Ishikawa (cell line): ENCODE measurements around the gene KCNQ4.

Experiments used
- CEBPB ChIP-seq: IDR thresholded peaks from 2 replicates; pipeline ENCODE4 v1.6.1; 2012
- CREB1 ChIP-seq: IDR thresholded peaks from 2 replicates; pipeline ENCODE4 v1.6.1; 2012; ENCODE audit warnings: low read depth
- EGR1 ChIP-seq: IDR thresholded peaks from 2 replicates; pipeline ENCODE4 v1.6.1; 2012
- EP300 ChIP-seq: IDR thresholded peaks from 2 replicates; pipeline ENCODE4 v1.6.1; 2012; ENCODE audit warnings: borderline replicate concordance
- FOXM1 ChIP-seq: IDR thresholded peaks from 2 replicates; pipeline ENCODE4 v1.6.1; 2012; ENCODE audit warnings: low read depth, borderline replicate concordance
- NFIC ChIP-seq: IDR thresholded peaks from 2 replicates; pipeline ENCODE4 v1.6.1; 2012
- RAD21 ChIP-seq: IDR thresholded peaks from 2 replicates; pipeline ENCODE4 v1.6.1; 2012; ENCODE audit warnings: low read depth
- TAF1 ChIP-seq: IDR thresholded peaks from 2 replicates; pipeline ENCODE4 v1.6.1; 2012; ENCODE audit warnings: low read depth, mild to moderate bottlenecking
- TCF12 ChIP-seq: IDR thresholded peaks from 2 replicates; pipeline ENCODE4 v1.6.1; 2012; ENCODE audit warnings: low read depth
- TEAD4 ChIP-seq: IDR thresholded peaks from 2 replicates; pipeline ENCODE4 v1.6.1; 2012
- YY1 ChIP-seq: IDR thresholded peaks from 2 replicates; pipeline ENCODE4 v1.6.1; 2012; ENCODE audit warnings: low read depth
- ZBTB7A ChIP-seq: IDR thresholded peaks from 2 replicates; pipeline ENCODE4 v1.6.1; 2012; ENCODE audit warnings: low read depth
- TF ChIP-seq, protein P1 (sequence below): IDR thresholded peaks from 2 replicates; pipeline ENCODE4 v1.6.1; 2012; ENCODE audit warnings: low read depth, mild to moderate bottlenecking
- TF ChIP-seq, protein P2 (sequence below): IDR thresholded peaks from 2 replicates; pipeline ENCODE4 v1.6.1; 2012
- TF ChIP-seq, protein P3 (sequence below): IDR thresholded peaks from 2 replicates; pipeline ENCODE4 v1.6.1; 2012

The KCNQ4 gene

DNA sequence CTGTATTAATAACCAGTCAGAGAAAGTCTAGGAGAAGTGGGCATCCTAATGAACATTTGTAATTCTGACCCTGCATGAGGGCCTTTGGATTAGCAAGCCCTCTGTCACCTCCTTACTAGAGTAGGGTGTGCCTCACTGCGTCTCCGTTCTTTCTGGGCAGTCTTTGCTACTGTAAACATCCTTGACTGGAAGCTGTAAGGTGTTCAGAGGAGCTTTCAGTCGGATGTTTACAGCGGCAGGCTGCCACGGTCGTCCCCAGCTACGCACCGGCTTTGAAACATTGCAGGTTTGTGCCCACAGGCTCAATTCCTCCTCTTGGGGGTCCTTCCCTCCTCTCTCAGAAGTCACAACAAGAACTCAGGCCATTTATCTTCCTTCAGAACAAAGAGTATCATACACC lies 29.4 kb upstream of the KCNQ4 start:
- TF ChIP-seq EGR1 (no peak), CREB1 (no peak), RAD21 (no peak), TCF12 (no peak), FOXM1 (no peak), NFIC (no peak), TAF1 (no peak), CEBPB (no peak), TEAD4 (no peak), EP300 (no peak), ZBTB7A (no peak), YY1 (no peak)
- TF ChIP-seq, protein P1, sequence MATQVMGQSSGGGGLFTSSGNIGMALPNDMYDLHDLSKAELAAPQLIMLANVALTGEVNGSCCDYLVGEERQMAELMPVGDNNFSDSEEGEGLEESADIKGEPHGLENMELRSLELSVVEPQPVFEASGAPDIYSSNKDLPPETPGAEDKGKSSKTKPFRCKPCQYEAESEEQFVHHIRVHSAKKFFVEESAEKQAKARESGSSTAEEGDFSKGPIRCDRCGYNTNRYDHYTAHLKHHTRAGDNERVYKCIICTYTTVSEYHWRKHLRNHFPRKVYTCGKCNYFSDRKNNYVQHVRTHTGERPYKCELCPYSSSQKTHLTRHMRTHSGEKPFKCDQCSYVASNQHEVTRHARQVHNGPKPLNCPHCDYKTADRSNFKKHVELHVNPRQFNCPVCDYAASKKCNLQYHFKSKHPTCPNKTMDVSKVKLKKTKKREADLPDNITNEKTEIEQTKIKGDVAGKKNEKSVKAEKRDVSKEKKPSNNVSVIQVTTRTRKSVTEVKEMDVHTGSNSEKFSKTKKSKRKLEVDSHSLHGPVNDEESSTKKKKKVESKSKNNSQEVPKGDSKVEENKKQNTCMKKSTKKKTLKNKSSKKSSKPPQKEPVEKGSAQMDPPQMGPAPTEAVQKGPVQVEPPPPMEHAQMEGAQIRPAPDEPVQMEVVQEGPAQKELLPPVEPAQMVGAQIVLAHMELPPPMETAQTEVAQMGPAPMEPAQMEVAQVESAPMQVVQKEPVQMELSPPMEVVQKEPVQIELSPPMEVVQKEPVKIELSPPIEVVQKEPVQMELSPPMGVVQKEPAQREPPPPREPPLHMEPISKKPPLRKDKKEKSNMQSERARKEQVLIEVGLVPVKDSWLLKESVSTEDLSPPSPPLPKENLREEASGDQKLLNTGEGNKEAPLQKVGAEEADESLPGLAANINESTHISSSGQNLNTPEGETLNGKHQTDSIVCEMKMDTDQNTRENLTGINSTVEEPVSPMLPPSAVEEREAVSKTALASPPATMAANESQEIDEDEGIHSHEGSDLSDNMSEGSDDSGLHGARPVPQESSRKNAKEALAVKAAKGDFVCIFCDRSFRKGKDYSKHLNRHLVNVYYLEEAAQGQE = no peak
- TF ChIP-seq, protein P2, sequence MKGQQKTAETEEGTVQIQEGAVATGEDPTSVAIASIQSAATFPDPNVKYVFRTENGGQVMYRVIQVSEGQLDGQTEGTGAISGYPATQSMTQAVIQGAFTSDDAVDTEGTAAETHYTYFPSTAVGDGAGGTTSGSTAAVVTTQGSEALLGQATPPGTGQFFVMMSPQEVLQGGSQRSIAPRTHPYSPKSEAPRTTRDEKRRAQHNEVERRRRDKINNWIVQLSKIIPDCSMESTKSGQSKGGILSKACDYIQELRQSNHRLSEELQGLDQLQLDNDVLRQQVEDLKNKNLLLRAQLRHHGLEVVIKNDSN = no peak
- TF ChIP-seq, protein P3, sequence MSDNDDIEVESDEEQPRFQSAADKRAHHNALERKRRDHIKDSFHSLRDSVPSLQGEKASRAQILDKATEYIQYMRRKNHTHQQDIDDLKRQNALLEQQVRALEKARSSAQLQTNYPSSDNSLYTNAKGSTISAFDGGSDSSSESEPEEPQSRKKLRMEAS = no peak

DNA sequence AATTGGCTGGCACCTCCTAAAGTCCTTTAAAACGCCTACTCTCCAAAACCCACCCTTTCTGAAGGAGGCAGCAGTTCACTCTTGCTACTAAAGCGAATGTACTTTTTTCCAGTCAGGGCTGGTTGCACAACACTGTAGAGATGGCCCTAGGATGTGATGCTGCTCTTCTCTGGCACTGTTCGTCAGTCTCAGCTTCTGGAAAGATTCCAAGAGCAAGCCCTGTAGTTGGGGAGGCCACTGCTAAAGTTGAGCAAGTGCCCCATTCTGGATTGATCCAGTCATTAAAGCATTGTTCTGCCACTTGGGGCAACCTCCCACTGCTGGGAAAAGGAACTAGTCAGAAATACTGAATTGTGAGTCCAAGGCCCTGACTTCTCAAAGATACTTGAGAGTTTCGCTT lies 28.5 kb upstream of the KCNQ4 start:
- TF ChIP-seq ZBTB7A = no peak
- TF ChIP-seq, protein P3 = no peak
- TF ChIP-seq TAF1 = no peak
- TF ChIP-seq YY1 = no peak
- TF ChIP-seq, protein P2 = no peak
- TF ChIP-seq CREB1 = no peak
- no peak for TF ChIP-seq FOXM1
- no peak for TF ChIP-seq NFIC
- no peak for TF ChIP-seq EGR1
- TF ChIP-seq CEBPB = no peak
- no peak for TF ChIP-seq TCF12
- TF ChIP-seq RAD21 = no peak
- no peak for TF ChIP-seq EP300
- TF ChIP-seq, protein P1 = no peak
- no peak for TF ChIP-seq TEAD4

DNA sequence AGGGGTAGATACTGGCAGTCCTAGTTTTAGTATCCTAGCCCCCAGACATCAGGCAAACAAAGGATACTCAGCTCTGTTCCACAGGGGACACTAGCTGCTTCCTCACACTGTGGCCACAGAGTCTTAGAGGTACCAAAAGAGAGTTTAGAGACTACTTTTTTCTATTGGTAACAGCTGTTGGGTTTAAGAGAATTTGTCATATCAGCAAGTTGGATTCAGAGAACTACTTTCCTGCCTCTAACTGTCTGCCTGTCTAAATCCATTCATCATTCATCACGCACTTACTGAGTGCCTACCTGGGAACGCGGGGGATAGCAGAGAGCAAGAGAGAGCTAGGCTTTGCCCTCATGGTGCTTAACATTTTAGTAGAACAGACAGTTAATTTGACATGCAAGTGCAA lies 27.1 kb upstream of the KCNQ4 start:
- TF ChIP-seq TEAD4 (no peak), NFIC (no peak), ZBTB7A (no peak), EGR1 (no peak), TCF12 (no peak), CREB1 (no peak), YY1 (no peak), RAD21 (no peak), FOXM1 (no peak), TAF1 (no peak), CEBPB (no peak), EP300 (no peak)
- TF ChIP-seq, protein P3 = no peak
- TF ChIP-seq, protein P1 = no peak
- TF ChIP-seq, protein P2 = no peak

DNA sequence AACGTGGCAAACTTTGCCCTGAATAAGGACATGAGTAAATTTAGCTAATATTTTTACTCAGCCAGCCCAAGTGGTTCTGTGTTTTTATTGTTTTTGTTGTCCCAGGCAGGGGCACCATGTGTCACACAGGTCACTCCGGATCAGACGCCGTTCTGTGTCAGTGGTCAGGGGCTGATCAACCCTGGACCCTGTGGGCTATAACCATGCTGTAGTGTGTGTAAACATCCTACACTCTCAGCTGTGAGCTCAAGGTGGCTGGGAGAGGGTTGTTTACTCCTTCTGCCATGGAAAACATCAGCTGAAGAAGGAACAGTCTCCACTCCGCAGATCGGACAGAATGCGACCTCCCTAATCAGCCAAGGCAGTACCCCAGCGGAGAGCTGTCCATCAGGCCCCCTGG lies 26.5 kb upstream of the KCNQ4 start:
- no peak for TF ChIP-seq ZBTB7A
- TF ChIP-seq EP300 = no peak
- no peak for TF ChIP-seq RAD21
- TF ChIP-seq FOXM1 = no peak
- no peak for TF ChIP-seq TCF12
- no peak for TF ChIP-seq EGR1
- TF ChIP-seq, protein P3 = no peak
- TF ChIP-seq CEBPB = no peak
- no peak for TF ChIP-seq NFIC
- TF ChIP-seq, protein P1 = no peak
- TF ChIP-seq YY1 = no peak
- TF ChIP-seq, protein P2 = no peak
- TF ChIP-seq TEAD4 = no peak
- no peak for TF ChIP-seq CREB1
- TF ChIP-seq TAF1 = no peak
